Ovary (tissue), 9 donors: ENCODE measurements around the gene ASXL3. TPM values are rescaled to one million over a fixed set of nuclear protein-coding genes. Genes with fewer than 3 reads are reported as not detected.

ENCODE experiments used
- DNase-seq, 5 donors: peaks; one replicate each; pipeline ENCODE4 v3.0.0-alpha.2; 2019 to 2020
- H3K27ac ChIP-seq, 2 donors: fragments of 200-600 bp; one replicate each; pipeline versions ENCODE4 v1.5.1 to v1.8.0; 2019 to 2022
- H3K27me3 ChIP-seq: fragments of 200-600 bp; one replicate; pipeline ENCODE4 v1.8.0; 2022
- H3K36me3 ChIP-seq: fragments of 200-600 bp; sonication (generic); one replicate; pipeline ENCODE4 v1.5.1; 2019
- H3K4me1 ChIP-seq: one replicate; pipeline ENCODE4 v1.8.1; 2013; ENCODE audit warnings: mild to moderate bottlenecking, moderate library complexity; ENCODE audit not compliant: insufficient read depth
- H3K4me3 ChIP-seq: fragments of 200-600 bp; sonication (generic); one replicate; pipeline ENCODE4 v1.5.1; 2017
- H3K9me3 ChIP-seq, 2 donors: fragments of 200-600 bp in 1 of 2; sonication (generic) in 1 of 2; one replicate each; pipeline versions ENCODE4 v1.5.1 to v1.8.1; 2013 to 2019; ENCODE audit warnings: mild to moderate bottlenecking in 1 of 2, moderate library complexity in 1 of 2
- EP300 ChIP-seq: sonication (generic); formaldehyde crosslinking; IDR thresholded peaks from one replicate; pipeline ENCODE4 v1.6.1; 2017; ENCODE audit warnings: antibody characterized with exemption
- POLR2A ChIP-seq: fragments of 450-650 bp; IDR thresholded peaks from one replicate; pipeline ENCODE4 v1.6.1; 2017; ENCODE audit warnings: antibody characterized with exemption, mild to moderate bottlenecking, moderate library complexity
- WGBS, 3 donors: extraction: QIAGEN DNeasy Blood & Tissue Kit in 1 of 3; methylation state at CpG; one replicate each; pipeline versions ENCODE4 v1.1.5 to v1.1.7; 2013 to 2017; 5-methylcytosine and 5-hydroxymethylcytosine counted together
- intact Hi-C, 4 donors: fragments of 100-400 bp; cut with DNase I; formaldehyde crosslinking; loops; one replicate each; pipeline versions ENCODE4 v1.11.0 to v1.15.1; 2022 to 2023
- polyA plus RNA-seq, 2 donors: library from polyadenylated mRNA; stranded (reverse); fragments of 200-250 nt in 1 of 2; fragments of 350-450 nt in 1 of 2; fragmentation: Illumina TruSeq in 1 of 2; extraction: RNeasy Lipid Tissue Mini Kit (QIAGEN cat#74804) in 1 of 2; gene quantifications; one replicate each; pipeline ENCODE4 v1.2.3, GENCODE V29; 2013 to 2014
- total RNA-seq, 7 donors: library from RNA; depleted of rRNA in 2 of 7; stranded (reverse); fragments of >200 nt in 2 of 7; fragmentation: NEBNext Ultra II Directional in 3 of 7; extraction: Animal tissue kit (Norgen Biotek cat#: 25700) in 3 of 7; gene quantifications; one replicate each; pipeline versions ENCODE4 v1.1.0 to v1.2.4, GENCODE V29; 2016 to 2023
- TF ChIP-seq, protein P1 (sequence below), 3 donors: fragments of 450-650 bp in 2 of 3; fragments of 200-600 bp in 1 of 3; IDR thresholded peaks; one replicate each; pipeline versions ENCODE4 v1.5.1 to v1.8.0; 2016 to 2022; ENCODE audit warnings: antibody characterized with exemption in 3 of 3, mild to moderate bottlenecking in 1 of 3
- donor health status: DM: no; HTN: no; CAD: no; lungs with moderate emphysema.
- donor health status: DM: no; HTN: no; CAD: no.
- donor health status: Bipolar disorder and iron deficiency.
- donor health status: DM: yes; HTN: yes; CAD: no.
- donor health status: DM: no; HTN: no; CAD: no.
- donor health status: DM: yes; HTN: yes; CAD: no.

The ASXL3 gene
- total and polyA plus RNA-seq, 9 donors: 1.8 to 23.2 (median 18.4) TPM

DNA sequence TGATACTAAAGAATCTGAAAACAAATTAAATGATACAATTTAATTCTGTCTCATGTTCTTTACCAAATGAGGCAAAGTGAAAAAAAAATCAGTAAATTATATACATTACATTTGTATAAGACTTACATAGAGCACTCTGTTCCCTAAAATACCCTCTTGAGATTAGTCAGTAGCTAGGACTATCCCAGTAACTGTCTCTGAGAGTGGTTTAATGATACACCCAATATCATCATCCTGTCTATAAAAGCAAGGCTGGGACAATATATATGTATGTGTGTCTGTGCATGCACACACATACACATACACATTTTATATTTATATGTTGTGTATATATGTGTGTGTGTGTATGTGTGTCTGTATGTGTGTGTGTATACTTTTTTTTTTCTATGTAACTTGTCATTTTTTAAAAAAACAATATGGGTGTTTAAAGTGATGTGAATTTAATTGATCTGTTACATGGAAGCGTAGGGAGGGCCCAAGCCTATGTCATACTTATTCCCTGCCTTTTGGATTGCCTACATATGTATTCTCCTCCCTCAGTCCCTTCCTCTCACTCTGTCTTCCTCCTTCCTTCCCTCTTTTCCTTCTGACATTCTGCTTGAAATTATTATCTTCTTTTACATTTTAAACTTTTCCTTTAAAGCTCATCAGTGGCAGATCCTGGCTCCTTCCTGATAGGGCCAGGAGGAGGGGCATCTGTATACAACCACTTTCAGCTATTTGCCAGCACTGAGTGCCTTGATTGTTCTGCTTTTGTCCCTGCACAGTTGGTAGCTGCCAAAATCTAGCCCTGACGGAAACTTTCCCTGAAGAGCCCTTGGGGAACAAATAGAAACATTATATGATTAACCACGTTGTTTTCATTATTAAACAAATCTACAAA is 6.8 kb downstream of the ASXL3 start:
- TF ChIP-seq, protein P1, sequence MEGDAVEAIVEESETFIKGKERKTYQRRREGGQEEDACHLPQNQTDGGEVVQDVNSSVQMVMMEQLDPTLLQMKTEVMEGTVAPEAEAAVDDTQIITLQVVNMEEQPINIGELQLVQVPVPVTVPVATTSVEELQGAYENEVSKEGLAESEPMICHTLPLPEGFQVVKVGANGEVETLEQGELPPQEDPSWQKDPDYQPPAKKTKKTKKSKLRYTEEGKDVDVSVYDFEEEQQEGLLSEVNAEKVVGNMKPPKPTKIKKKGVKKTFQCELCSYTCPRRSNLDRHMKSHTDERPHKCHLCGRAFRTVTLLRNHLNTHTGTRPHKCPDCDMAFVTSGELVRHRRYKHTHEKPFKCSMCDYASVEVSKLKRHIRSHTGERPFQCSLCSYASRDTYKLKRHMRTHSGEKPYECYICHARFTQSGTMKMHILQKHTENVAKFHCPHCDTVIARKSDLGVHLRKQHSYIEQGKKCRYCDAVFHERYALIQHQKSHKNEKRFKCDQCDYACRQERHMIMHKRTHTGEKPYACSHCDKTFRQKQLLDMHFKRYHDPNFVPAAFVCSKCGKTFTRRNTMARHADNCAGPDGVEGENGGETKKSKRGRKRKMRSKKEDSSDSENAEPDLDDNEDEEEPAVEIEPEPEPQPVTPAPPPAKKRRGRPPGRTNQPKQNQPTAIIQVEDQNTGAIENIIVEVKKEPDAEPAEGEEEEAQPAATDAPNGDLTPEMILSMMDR (IDR thresholded peaks at IDR 0.05): no peak
- TF ChIP-seq POLR2A (no peak), EP300 (no peak)
- DNase-seq: no peak
- Histone ChIP-seq H3K36me3 (no peaks in the 10 kb centered on the region), H3K4me3 (no peak overlapping the region), H3K4me1 (no peaks in the 10 kb centered on the region), H3K9me3 (no peaks in the 10 kb centered on the region), H3K27ac (no peak overlapping the region), H3K27me3 (no peaks in the 10 kb centered on the region)
- intact Hi-C loops: no loop called here
- WGBS, 3 donors: 47 to 49% (median 48%) methylated on average over 3 of the region's 3 CpGs

DNA sequence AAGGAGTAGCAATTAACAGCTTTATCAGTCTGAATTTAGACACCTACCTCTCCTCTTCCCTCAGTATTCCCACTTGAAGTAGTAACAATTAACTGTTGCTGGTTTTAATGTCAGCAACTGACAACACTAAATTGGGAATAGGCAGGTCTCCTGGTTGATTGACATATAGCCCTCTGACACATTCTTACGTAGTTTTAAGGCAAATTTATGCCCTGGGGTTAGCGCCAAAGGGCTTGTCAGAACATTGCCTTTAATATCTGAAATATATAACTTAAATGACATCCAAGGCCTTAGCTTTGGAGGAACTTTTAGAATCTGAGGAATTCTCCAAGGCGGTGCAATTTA is 7.4 kb downstream of the ASXL3 start:
- 78 to 93% (median 79%) methylated on average over 3 of the region's 3 CpGs for WGBS, 3 donors
- Histone ChIP-seq H3K36me3 (no peaks in the 10 kb centered on the region), H3K4me1 (no peaks in the 10 kb centered on the region)

DNA sequence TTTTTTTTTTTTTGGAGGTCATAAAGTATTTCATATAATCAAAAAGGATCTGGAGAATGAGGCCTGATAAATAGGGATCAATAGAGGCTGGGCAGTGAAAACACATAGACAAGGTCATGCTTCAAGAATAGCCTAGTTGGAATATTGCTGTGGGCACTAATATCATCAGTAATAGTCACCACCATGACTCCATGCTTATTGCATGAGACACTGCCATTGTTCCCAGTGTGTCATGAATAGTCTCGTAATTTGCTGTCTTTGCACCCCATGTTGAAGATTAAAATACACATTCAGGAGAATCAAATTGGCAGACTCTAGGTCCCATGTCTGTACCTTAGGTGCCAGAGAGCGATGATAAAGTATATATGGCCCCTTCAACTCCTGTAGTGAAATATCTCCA is 10.3 kb downstream of the ASXL3 start:
- TF ChIP-seq EP300 (no peak), POLR2A (no peak)
- H3K27ac ChIP-seq: no peak overlapping the region
- no peaks in the 10 kb centered on the region for H3K27me3 ChIP-seq
- 95 to 98% (median 97%) methylated on average over 2 of the region's 2 CpGs for WGBS, 3 donors
- DNase-seq: no peak
- intact Hi-C loops: no loop called here
- no peaks in the 10 kb centered on the region for H3K9me3 ChIP-seq
- H3K4me3 ChIP-seq: no peak overlapping the region
- no peaks in the 10 kb centered on the region for H3K4me1 ChIP-seq
- H3K36me3 ChIP-seq: no peaks in the 10 kb centered on the region

More for the DNA sequence above, 7.4 kb downstream of the ASXL3 start:
- no peaks in the 10 kb centered on the region for H3K9me3 ChIP-seq
- DNase-seq: no peak
- intact Hi-C loops: no loop called here
- TF ChIP-seq EP300 (no peak), POLR2A (no peak)
- TF ChIP-seq, protein P1 (IDR thresholded peaks at IDR 0.05): no peak
- no peaks in the 10 kb centered on the region for H3K27me3 ChIP-seq
- H3K4me3 ChIP-seq: no peak overlapping the region
- H3K27ac ChIP-seq: no peak overlapping the region

DNA sequence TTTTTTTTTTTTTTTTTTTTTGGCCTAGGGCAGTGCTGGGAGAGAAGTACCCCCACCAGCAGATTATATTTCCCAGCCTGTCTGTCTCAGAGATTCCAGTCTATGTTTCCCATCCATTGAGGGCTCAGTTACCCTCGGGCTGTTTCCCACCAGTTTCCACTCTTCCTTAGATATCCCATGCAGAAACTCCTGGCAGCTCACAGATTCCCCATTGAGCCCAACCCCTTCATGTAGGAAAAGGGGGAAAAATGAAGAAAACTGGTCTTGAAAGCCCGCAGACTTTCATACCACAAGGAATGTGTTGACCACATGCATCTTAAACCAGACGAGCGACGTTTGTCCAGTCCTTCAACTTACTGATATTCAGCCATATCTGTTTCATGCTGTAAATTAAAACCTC is 15.2 kb downstream of the ASXL3 start:
- H3K4me3 ChIP-seq: no peak overlapping the region
- H3K9me3 ChIP-seq: no peaks in the 10 kb centered on the region
- WGBS, 3 donors: 51 to 72% (median 67%) methylated on average over 5 of the region's 5 CpGs
- no peak overlapping the region for H3K27ac ChIP-seq
- TF ChIP-seq EP300 (no peak), POLR2A (no peak)
- TF ChIP-seq, protein P1 (IDR thresholded peaks at IDR 0.05): no peak
- no peaks in the 10 kb centered on the region for H3K36me3 ChIP-seq
- H3K27me3 ChIP-seq: no peaks in the 10 kb centered on the region
- no peak for DNase-seq
- no peaks in the 10 kb centered on the region for H3K4me1 ChIP-seq
- intact Hi-C loops: no loop called here

DNA sequence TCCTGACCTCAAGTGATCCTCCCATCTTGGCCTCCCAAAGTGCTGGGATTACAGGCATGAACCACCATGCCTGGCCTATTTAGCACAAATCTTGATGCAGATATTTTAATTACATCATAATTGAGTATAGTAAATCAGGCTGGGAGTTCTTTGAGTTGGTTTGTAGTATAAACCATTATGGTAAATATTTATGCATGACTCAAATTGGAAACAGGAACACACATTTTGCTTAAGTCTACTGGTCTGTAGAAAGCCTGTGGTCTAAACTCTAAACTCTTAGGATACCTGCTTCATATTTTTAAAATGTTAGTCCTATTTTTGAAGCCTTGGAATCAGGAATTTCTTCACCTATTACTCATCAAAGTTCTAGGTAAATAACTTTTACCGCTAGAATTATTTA is 16.8 kb downstream of the ASXL3 start:
- no peak for DNase-seq
- TF ChIP-seq EP300: no peak
- TF ChIP-seq, protein P1 (IDR thresholded peaks at IDR 0.05): no peak
- TF ChIP-seq POLR2A: no peak
- Histone ChIP-seq H3K4me1 (no peaks in the 10 kb centered on the region), H3K27ac (no peak overlapping the region), H3K36me3 (no peaks in the 10 kb centered on the region), H3K9me3 (no peaks in the 10 kb centered on the region), H3K27me3 (no peaks in the 10 kb centered on the region), H3K4me3 (no peak overlapping the region)
- 42 to 92% (median 44%) methylated on average over 1 of the region's 1 CpG for WGBS, 3 donors
- intact Hi-C loops: no loop called here
